Measurements from ENCODE around the gene NPTX1.

The NPTX1 gene

GRCh38 chr17:80475910-80476876 is at the start of gene NPTX1:
TSS of gene NPTX1 (minus strand) at chr17:80476607. CDS start at chr17:80476446, 161 bp downstream.
- TF ChIP-seq POLR2A (IDR thresholded peaks at IDR 0.05; ENCODE audit: low read depth, low read length) = 0 out of 2 replicates have a peak, but pooled peaks have one; percentile 21
- DNase-seq (ENCODE audit: insufficient read length, low spot score) (no peak), FAIRE-seq (no peak)

- DNase-seq (ENCODE audit: insufficient read length, low spot score) = no peak
- FAIRE-seq = no peak
- TF ChIP-seq POLR2A (IDR thresholded peaks at IDR 0.05; ENCODE audit: low read depth, low read length) = no peak
These were observed 47.7 kb upstream of the NPTX1 start for GRCh38 chr17:80523956-80524712.

- no peak for FAIRE-seq
- TF ChIP-seq POLR2A (IDR thresholded peaks at IDR 0.05; ENCODE audit: low read depth, low read length) = no peak
These were observed 46.8 kb upstream of the NPTX1 start for GRCh38 chr17:80523054-80523744.

GRCh38 chr17:80520810-80521455 is 44.5 kb upstream of the NPTX1 start:
- DNase-seq (ENCODE audit: insufficient read length, low spot score) (no peak), FAIRE-seq (no peak)
- TF ChIP-seq POLR2A (IDR thresholded peaks at IDR 0.05; ENCODE audit: low read depth, low read length) = no peak

More at GRCh38 chr17:80523054-80523744, 46.8 kb upstream of the NPTX1 start:
- no peak for DNase-seq (ENCODE audit: insufficient read length, low spot score)

- TF ChIP-seq POLR2A (IDR thresholded peaks at IDR 0.05; ENCODE audit: low read depth, low read length) = no peak
- no peak for DNase-seq (ENCODE audit: insufficient read length, low spot score)
- FAIRE-seq = no peak
These were observed 42.8 kb upstream of the NPTX1 start for GRCh38 chr17:80519091-80519781.

GRCh38 chr17:80518392-80518791 is 42.0 kb upstream of the NPTX1 start:
- TF ChIP-seq POLR2A (IDR thresholded peaks at IDR 0.05; ENCODE audit: low read depth, low read length) = no peak
- DNase-seq (ENCODE audit: insufficient read length, low spot score) = no peak
- no peak for FAIRE-seq

GRCh38 chr17:80517641-80518040 is 41.2 kb upstream of the NPTX1 start:
- no peak for TF ChIP-seq POLR2A (IDR thresholded peaks at IDR 0.05; ENCODE audit: low read depth, low read length)
- no peak for DNase-seq (ENCODE audit: insufficient read length, low spot score)
- no peak for FAIRE-seq

- FAIRE-seq = no peak
These were observed 39.9 kb upstream of the NPTX1 start for GRCh38 chr17:80516171-80516932.

GRCh38 chr17:80513892-80514291 is 37.5 kb upstream of the NPTX1 start:
- DNase-seq (ENCODE audit: insufficient read length, low spot score) = peak; percentile 55
- no peak for FAIRE-seq
- TF ChIP-seq POLR2A (IDR thresholded peaks at IDR 0.05; ENCODE audit: low read depth, low read length) = no peak

More at GRCh38 chr17:80516171-80516932, 39.9 kb upstream of the NPTX1 start:
- DNase-seq (ENCODE audit: insufficient read length, low spot score) = no peak
- no peak for TF ChIP-seq POLR2A (IDR thresholded peaks at IDR 0.05; ENCODE audit: low read depth, low read length)

- TF ChIP-seq POLR2A (IDR thresholded peaks at IDR 0.05; ENCODE audit: low read depth, low read length) = no peak
- no peak for FAIRE-seq
- DNase-seq (ENCODE audit: insufficient read length, low spot score) = no peak
These were observed 36.8 kb upstream of the NPTX1 start for GRCh38 chr17:80513201-80513600.

GRCh38 chr17:80512233-80512632 is 35.8 kb upstream of the NPTX1 start:
- FAIRE-seq = no peak
- no peak for TF ChIP-seq POLR2A (IDR thresholded peaks at IDR 0.05; ENCODE audit: low read depth, low read length)
- peak; percentile 97 for DNase-seq (ENCODE audit: insufficient read length, low spot score)
